ELR (cell line): ENCODE results near the gene NFE2L3.
A peak's percentile ranks its signal among the peaks of the same experiment; 100 is the strongest.
"Not testable (repeated sequence)": the region's sequence is repeated elsewhere in the genome, so short reads cannot be mapped to it uniquely, and the experiment has no call there.

Experiments used
- DNase-seq: peaks from one replicate; pipeline ENCODE4 v3.0.0-alpha.2; 2015; ENCODE audit warnings: low read depth

The NFE2L3 gene

DNA sequence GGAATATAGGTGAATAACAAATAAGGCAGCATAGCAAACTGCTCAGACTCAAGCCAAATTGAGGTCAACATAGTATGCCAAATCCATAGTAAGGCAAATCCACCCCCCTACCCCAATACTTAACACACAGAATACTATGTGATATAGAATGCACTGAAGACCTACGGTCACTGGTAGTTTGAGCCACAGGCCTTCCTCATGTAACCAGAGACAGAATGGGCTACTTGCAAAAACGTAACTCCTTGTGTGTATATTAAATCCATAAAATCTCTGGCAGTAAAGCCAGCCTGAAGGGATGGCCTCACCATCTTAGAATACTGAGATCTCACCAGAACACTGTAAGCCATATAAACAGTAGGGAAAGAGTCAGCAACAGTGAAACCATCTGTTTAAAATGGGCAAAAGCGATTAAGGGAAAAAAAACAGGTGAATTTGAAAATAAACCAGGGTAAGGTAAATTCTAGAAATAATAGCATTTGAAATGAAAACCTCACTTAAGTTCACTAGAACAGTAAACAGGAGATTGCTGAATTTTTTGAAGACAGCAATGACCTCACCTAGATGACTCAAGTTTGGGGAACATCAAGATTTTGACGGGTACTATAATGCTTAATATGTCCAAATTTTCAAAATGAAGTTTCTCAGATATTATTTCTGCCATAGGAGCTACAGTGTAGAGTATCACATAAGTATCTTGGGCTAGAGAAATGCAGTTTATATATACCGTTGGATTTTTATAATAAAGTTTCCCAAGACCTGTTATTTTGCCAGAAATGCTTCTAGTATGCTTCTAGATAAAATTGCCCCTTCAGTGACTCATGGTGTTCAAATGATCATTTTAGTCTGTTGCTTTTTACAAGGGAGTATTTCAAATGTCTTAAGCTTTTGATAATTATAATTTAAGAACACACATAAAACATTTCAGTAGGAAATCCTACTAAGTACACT, 34.6 kb downstream of the NFE2L3 start:
- DNase-seq: peak; percentile 51

- DNase-seq: peak; percentile 39
These were observed 35.6 kb downstream of the NFE2L3 start for GRCh38 chr7:26187380-26188205.

GRCh38 chr7:26188206-26188956, 36.4 kb downstream of the NFE2L3 start:
- peak; percentile 38 for DNase-seq

DNA sequence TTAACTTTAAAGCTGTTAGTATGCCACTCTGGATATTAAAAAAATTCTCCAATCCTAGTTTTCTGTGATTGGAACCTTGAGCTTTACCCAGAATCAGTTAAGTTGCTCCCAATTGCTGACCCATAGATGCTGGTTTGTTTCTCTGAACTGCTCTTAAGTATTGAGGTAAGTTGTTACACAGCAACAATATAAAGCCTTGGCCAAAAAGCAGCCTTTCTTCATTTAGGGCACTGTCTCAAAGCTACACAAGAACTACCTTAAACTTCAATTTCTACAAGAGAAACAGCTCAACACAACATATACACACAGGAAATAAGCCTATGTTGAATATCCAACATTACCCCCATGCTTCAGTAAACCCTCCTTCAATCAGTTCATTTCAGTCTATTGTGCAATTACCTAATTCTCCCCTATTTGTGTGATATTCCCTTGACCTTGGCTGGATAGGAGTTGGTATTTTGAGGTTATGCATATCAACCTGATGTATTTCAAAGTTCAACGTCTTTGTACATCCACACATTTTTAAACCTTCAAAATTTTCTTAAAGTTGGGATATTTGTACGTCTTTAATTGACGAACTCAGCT, 37.1 kb downstream of the NFE2L3 start:
- DNase-seq: no peak

GRCh38 chr7:26189697-26190096, 37.7 kb downstream of the NFE2L3 start:
- no peak for DNase-seq

- DNase-seq: no peak
These were observed 38.4 kb downstream of the NFE2L3 start for GRCh38 chr7:26190417-26190869.

- no peak for DNase-seq
These were observed 39.4 kb downstream of the NFE2L3 start for GRCh38 chr7:26191233-26191973.

GRCh38 chr7:26191974-26192479, 40.0 kb downstream of the NFE2L3 start:
- DNase-seq: no peak

- no peak for DNase-seq
These were observed 40.6 kb downstream of the NFE2L3 start for GRCh38 chr7:26192485-26193087.

- DNase-seq: no peak
These were observed 41.6 kb downstream of the NFE2L3 start for GRCh38 chr7:26193432-26194207.

DNA sequence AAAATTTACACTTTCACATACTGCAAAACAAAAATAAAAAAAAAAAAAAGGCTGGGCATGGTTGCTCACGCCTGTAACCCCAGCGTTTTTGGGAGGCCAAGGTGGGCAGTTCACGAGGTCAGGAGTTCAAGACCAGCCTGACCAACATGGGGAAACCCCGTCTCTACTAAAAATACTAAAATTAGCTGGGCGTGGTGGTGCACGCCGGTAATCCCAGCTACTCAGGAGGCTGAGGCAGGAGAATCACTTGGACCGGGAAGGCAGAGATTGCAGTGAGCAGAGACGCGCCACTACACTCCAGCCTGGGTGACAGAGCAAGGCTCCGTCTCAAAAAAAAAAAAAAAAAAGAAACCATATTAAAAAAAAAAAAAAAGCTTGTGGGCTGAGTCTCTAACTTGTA, 42.8 kb downstream of the NFE2L3 start:
- DNase-seq: not testable (repeated sequence)

DNA sequence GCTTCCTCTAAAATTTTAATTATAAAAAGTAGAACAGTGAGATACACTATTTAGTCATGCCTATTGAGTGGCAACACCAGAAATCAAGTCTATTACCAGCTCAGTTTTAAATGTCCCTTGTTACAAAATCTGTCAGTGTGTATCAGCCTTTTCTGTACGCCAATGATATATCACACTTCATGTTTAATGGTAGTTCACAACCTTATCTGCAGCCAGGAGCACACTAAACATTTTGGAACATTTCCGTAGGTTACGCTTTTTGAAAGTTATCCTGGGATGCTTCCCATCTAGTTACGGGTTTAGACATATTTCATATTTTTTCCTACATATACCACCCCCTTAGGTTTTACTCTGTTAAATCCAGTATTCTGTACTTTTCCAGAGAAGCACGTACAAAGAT, 43.2 kb downstream of the NFE2L3 start:
- DNase-seq: no peak

DNA sequence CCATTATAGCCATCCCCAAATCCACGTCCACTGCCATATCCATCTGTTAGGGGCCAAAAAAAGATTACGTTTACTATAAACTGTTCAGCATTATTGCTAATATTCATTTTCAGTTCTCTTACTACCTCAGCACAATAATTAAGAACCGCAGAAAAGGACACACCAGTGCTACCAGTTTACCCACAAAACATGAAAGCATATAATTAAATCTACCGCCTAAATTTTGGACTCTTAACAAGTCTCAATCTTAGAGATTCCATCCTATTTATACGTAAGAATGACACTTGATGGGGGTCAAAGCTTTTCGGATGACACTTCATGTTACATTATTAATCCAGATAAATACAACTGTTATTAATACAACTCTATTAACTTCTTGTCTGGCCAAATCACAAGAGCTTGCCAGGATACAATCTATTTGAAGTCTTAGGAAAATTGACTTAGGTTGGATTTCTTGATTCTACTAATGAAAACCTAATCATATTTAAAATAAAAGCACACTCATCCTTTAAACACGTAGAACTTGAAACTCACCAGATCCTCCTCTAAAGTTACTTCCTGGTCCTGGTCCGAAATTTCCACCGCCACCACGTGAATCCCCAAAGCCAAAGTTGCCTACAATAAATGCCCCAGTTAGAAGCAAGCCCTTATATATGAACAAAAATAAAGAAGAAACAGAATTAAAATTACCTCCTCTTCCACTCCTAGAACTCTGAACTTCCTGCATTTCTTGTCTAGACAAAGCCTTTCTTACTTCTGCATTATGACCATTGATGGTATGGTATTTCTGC, 44.1 kb downstream of the NFE2L3 start:
- no peak for DNase-seq

- DNase-seq: peak; percentile 41
These were observed 45.4 kb downstream of the NFE2L3 start for GRCh38 chr7:26197153-26198115.

- DNase-seq: peak; percentile 66
These were observed 46.3 kb downstream of the NFE2L3 start for GRCh38 chr7:26198133-26198780.

DNA sequence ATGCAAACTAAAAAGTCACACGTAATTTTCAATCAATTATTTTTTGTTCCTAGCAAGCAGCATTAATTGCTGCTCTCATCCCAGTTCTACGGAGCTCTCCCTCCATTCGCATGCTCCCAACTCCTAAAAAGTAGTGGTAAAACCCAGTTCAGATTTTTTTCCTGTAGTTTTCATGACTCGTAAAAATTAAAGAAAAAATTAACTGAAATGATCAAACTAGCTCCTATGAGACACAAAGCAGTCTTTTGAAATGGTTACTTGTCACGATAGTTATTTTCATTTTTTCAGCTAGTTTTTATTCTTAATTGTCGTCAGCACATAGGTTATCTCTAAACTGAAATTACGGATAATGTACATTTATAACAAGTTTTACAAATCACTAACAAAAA, 46.8 kb downstream of the NFE2L3 start:
- DNase-seq: no peak
